ENCODE results near the gene HMSD.
"Not testable (repeated sequence)": the region's sequence is repeated elsewhere in the genome, so short reads cannot be mapped to it uniquely, and the experiment has no call there.

HMSD gene, protein sequence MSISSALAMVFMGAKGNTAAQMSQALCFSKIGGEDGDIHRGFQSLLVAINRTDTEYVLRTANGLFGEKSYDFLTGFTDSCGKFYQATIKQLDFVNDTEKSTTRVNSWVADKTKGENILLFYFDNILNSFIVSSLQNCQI

GRCh38 chr18:63949068-63949737, at the start of gene HMSD:
HMSD (plus strand) TSS chr18:63949301; CDS start chr18:63953456, 4,155 bp downstream.
- peak; percentile 97 for DNase-seq

GRCh38 chr18:63903851-63904570, 45.1 kb upstream of the HMSD start:
- no peak for DNase-seq

DNA sequence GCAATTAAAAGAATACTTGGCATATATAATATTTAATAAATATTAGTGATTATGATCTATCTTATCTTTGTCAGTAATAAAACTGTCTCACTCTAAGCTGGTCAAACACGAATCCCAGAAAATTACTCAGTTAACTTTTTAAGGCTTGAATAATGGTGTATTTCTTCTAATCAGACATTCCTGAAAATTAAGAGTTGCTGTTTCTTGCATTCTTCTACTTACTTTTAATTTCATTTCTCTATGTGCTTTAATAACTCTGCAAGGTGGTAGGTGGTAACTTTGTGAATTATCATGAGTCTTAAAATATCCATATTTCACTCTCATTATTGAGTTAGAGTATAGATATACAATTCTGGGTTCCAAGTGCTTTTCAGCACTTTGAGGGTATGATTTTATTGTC, 44.4 kb upstream of the HMSD start:
- DNase-seq = no peak

DNA sequence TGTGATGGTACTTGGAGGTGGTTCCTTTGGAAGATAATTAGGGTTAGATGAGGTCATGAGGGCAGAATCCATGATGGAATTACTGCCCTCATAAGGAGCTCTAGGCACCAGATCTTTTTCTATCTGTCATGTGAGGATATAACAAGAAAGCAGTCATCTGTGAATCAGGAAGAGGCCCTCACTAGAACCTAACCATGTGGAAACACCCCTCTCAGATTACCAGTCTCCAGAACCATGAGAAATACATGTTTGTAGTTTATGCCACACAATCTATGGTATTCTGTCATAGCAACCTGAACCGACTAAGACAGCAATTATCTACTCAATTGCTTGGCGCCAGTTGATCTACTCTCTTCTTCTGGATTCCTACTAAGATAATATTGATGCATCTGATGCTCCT, 43.7 kb upstream of the HMSD start:
- no peak for DNase-seq

- DNase-seq = no peak
These were observed 43.0 kb upstream of the HMSD start for GRCh38 chr18:63906056-63906455.

- DNase-seq = no peak
These were observed 41.4 kb upstream of the HMSD start, which contains the start of gene SERPINB10 for GRCh38 chr18:63907664-63908063. SERPINB10 (plus strand) TSS chr18:63907958; CDS start chr18:63915511, 7,553 bp downstream.

- DNase-seq = no peak
These were observed 40.2 kb upstream of the HMSD start for GRCh38 chr18:63908858-63909257.

- DNase-seq = no peak
These were observed 39.2 kb upstream of the HMSD start for GRCh38 chr18:63909870-63910269.

DNA sequence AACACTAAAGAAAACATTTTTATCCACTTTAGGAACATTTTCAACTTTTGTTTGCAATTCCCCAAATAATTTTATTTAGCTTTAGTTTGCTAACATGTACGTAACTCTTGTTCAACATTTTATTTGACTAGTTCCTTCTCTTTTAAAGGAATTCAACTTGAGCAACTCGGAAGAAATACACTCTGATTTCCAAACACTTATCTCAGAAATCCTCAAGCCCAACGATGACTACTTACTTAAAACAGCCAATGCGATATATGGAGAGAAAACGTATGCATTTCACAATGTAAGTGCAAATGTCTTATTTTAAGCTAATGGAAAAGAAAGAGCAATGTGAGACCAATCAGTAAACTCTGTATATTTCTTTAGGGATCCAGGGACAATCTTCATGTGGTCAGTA, 31.3 kb upstream of the HMSD start:
- no peak for DNase-seq

DNA sequence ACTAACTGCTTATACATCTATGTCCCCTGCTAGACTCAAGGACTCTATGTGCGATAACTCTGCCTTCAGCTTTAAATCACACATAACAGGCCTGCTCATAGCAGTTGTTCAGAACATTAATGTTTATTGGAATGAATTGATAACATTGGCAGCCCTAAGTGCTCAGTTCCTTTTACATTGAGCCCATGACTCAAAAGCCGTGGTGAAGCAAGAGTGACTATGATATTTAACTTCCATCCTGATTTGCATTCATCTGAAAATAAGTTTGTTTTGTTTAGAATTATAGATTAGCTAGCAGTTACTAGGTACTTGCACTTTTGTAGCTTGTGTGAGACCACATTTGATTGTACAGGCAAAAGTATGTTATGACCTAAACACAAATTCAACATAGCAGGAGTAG, 27.1 kb upstream of the HMSD start:
- no peak for DNase-seq

GRCh38 chr18:63924551-63924950, 24.6 kb upstream of the HMSD start:
- DNase-seq = no peak

DNA sequence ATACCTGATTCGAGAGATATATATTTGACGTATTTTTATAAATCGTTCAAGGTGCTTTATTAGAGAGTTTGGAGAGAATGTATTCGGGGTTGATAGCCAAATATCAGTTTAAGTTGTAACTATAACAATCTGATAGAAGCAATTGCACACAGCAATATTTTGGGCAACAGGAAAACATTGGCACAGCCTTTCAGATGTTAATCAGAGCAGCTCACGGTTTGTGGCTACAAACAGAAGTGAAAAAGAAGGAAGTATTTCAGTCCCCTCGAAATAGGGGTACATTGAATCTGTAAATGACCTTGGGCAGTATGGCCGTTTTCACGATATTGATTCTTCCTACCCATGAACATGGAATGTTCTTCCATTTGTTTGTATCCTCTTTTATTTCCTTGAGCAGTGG, 20.8 kb upstream of the HMSD start:
- no peak for DNase-seq

GRCh38 chr18:63929369-63929768, 19.7 kb upstream of the HMSD start:
- DNase-seq = not testable (repeated sequence)

DNA sequence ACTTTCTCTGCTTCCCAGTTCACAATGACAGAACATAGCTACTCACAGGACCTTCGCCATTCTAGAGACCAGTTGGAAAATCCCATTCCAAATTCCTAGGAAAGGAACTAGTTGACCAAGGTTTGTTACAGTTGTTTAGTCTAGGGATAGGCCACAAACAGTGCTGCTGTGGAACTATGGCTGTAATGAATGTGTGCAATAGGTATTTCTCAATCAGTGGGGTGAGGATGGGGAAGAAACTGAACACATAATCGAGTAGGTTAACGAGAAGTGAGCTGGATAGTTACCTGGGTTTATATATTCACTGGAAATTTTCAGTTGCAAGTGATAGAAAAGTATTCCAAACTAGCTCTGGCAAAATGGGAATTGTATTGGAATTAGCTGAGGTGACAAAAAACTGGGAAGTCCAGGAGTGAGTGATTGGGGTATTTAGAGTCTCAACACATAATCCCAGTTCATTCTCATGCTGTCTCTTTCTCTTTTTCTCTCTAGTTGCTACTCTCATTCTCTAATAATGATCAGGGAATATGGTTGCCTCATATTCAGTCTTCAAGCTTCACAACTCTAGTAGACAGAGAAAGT, 18.2 kb upstream of the HMSD start:
- DNase-seq = no peak

GRCh38 chr18:63936156-63936931, 12.8 kb upstream of the HMSD start:
- peak; percentile 90 for DNase-seq

DNA sequence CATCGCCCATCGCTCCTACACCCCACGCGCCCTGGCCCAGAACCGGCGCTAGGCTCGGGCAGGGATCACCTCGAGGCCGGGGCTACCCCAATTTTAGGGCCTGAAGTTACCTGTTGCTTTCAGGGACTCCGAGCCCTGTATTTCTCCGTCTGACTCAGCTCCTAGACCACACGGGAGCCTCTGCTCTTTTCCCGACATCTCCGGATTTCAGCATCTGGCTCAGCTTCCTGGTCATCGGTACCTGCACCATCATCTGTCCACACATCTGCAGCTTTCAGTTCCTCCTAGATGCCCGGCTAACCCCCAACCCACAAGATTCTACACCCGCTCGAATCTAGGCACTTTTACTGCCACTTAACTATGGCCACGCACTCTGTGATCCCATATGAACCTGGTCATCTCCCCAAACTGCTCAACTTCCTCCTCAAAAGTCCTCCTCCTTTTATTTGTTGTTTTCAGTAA, 12.1 kb upstream of the HMSD start:
- no peak for DNase-seq

DNA sequence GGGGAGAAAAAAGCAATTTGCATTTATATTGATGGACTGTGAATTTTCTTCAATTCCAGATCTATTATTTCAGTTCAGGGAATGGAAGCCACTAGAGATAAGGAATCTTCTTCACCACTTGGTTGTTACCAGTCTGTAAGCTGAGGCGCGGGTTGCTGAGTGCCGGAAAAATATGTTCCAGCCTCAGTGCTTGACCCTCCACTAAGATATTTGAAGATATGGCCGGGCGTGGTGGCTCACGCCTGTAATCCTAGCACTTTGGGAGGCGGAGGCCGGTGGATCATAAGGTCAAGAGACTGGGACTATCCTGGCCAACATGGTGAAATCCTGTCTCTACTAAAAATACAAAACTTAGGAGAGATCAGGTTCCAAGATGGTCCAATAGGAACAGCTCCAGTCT, 9.1 kb upstream of the HMSD start:
- DNase-seq = no peak

DNA sequence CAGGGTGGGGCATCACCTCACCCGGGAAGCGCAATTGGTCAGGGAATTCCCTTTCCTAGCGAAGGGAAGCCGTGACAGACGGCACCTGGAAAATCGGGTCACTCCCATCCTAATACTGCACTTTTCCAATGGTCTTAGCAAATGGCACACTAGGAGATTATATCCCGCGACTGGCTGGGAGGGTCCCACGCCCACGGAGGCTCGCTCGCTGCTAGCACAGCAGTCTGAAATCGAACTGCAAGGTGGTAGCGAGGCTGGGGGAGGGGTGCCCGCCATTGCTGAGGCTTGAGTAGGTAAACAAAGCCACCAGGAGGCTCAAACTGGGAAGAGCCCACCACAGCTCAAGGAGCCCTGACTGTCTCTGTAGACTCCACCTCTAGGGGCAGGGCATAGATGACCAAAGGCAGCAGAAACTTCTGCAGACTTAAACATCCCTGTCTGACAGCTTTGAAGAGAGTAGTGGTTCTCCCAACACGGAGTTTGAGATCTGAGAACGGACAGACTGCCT, 8.5 kb upstream of the HMSD start:
- DNase-seq = not testable (repeated sequence)

- no peak for DNase-seq
These were observed 1.9 kb upstream of the HMSD start for GRCh38 chr18:63947051-63947790.

GRCh38 chr18:63951302-63951705, 2.2 kb downstream of the HMSD start:
- no peak for DNase-seq

DNA sequence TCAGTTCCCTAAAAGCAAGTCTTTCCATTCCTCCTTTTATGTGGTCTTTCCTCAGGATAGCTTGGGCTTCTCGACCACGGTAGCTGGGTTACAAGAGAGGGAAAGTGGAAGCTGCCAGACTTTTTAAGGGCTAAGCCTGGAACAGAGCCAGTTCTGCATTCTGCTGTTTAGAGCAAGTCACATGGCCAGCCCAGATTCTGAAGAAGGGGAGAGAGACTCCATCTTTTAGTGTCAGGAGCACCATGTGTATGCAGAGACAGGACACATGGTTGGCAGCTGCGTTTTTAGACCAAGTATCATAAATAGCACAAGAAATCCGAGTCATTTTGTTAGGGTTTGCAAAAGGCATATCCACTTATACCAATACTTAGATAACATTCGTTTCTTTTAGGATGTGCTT, 4.7 kb downstream of the HMSD start:
- no peak for DNase-seq

DNA sequence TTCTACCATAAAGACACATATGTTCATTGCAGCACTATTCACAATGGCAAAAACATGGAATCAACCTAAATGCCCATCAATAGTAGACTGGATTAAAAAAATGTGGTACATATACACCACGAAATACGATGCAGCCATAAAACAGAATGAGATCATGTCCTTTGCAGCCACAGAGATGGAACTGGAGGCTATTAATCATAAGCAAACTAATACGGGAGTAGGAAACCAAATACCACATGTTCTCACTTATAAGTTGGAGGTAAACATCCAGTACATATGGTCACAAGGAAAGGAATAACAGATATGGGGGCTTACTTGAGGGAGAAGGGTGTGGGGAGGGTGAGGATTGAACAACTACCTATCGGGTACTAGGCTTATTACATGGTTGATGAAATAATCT, 7.7 kb downstream of the HMSD start:
- DNase-seq = no peak
